ENCODE data around the gene ZNF586.
A peak's percentile ranks its signal among the peaks of the same experiment; 100 is the strongest.
"Not testable (repeated sequence)": the region's sequence is repeated elsewhere in the genome, so short reads cannot be mapped to it uniquely, and the experiment has no call there.

Gene ZNF586

GRCh38 chr19:57823608-57824007 lies 54.1 kb downstream of the ZNF586 start:
- DNase-seq (ENCODE audit: low spot score) = not testable (repeated sequence)

- DNase-seq (ENCODE audit: low spot score) = no peak
Measured at GRCh38 chr19:57825511-57825910, 56.0 kb downstream of the ZNF586 start.

- no peak for DNase-seq (ENCODE audit: low spot score)
Measured at GRCh38 chr19:57829316-57829715, 59.8 kb downstream of the ZNF586 start.

GRCh38 chr19:57830071-57830602 lies 60.7 kb downstream of the ZNF586 start, which contains the start of gene ZNF587B:
Gene ZNF587B, plus strand, starts transcription at chr19:57830299. Its CDS starts 230 bp downstream, at chr19:57830529.
- peak; percentile 65 for DNase-seq (ENCODE audit: low spot score)
